Sigmoid colon (tissue), 4 donors: ENCODE results near the gene RIMS1.

Experiments
- CTCF ChIP-seq, 4 experiments: fragments of 450-650 bp in 3 of 4; fragments of 200-600 bp in 1 of 4; IDR thresholded peaks; one replicate each; pipeline ENCODE4 v1.5.1; 2016 to 2019; ENCODE audit warnings: antibody characterized with exemption in 4 of 4, mild to moderate bottlenecking in 3 of 4, moderate library complexity in 2 of 4
- POLR2AphosphoS5 ChIP-seq, 4 donors: sonication (generic); formaldehyde crosslinking; IDR thresholded peaks; one replicate each; pipeline ENCODE4 v1.6.1; 2017; ENCODE audit warnings: antibody characterized with exemption in 4 of 4

DNA sequence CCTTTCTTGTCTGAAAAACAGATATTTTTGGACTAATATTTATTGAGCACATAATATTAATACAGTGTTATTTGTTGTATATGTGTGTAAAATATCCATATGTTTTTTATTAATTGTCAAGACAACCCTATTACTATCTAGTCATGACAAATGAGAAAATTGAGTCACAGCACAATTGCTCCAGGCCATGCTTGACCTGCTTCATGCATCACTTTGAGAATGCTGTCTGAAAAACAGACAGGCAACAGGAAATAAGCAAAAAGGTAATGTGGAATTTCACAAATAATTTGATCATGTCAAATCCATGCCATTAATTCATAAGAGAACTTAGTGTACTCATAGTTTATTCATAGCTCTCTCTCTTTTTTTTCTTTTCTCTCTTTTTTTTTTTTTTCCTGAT lies 246.5 kb downstream of the RIMS1 start:
- TF ChIP-seq POLR2AphosphoS5 (IDR thresholded peaks at IDR 0.05) (no peak), CTCF (IDR thresholded peaks at IDR 0.05) (no peak)
